ENCODE results near the gene TARS2. TPM values are rescaled to one million over a fixed set of nuclear protein-coding genes. Genes with fewer than 3 reads are reported as not detected.

The TARS2 gene
- total RNA-seq, 2 donors from 2014 or later: 17.4 to 30.2 TPM

GRCh38 chr1:150554086-150554452 is 66.8 kb downstream of the TARS2 start:
- no peak for DNase-seq (ENCODE audit: low spot score)
- 86% methylated on average over 8 of the region's 8 CpGs for WGBS
- no peak for TF ChIP-seq POLR2A (IDR thresholded peaks at IDR 0.05)
- TF ChIP-seq POLR2AphosphoS5 (IDR thresholded peaks at IDR 0.05): no peak
- no peak for TF ChIP-seq CTCF (IDR thresholded peaks at IDR 0.05)
- no peaks in the 10 kb centered on the region for H3K4me1 ChIP-seq (replicated peaks)
- no peaks in the 10 kb centered on the region for H3K27me3 ChIP-seq (replicated peaks; ENCODE audit: insufficient read depth)
- H3K36me3 ChIP-seq: no peaks in the 10 kb centered on the region
- H3K4me3 ChIP-seq: no peak overlapping the region
- intact Hi-C loops (cut with DNase I): loop anchor here (5.0 to 10.0 kb wide), 2 partner anchors 87 to 189 kb away; partner anchors contain the start of gene RPRD2
- H3K27ac ChIP-seq: no peak overlapping the region
- no peaks in the 10 kb centered on the region for H3K9me3 ChIP-seq

GRCh38 chr1:150555198-150555970 is 68.2 kb downstream of the TARS2 start:
- no peak for DNase-seq (ENCODE audit: low spot score)

GRCh38 chr1:150555971-150556865 is 69.0 kb downstream of the TARS2 start:
- Histone ChIP-seq H3K4me3 (no peak overlapping the region), H3K9me3 (no peaks in the 10 kb centered on the region), H3K27me3 (replicated peaks; ENCODE audit: insufficient read depth) (no peaks in the 10 kb centered on the region), H3K27ac (no peak overlapping the region), H3K36me3 (no peaks in the 10 kb centered on the region), H3K4me1 (replicated peaks) (peaks cover 7% of the 10 kb centered on the region)
- intact Hi-C loops (cut with DNase I): loop anchor here (10.0 kb wide), 1 partner anchor 191 kb away; the partner anchor contains the start of gene RPRD2
- TF ChIP-seq CTCF (IDR thresholded peaks at IDR 0.05) (no peak), POLR2A (IDR thresholded peaks at IDR 0.05) (no peak), POLR2AphosphoS5 (IDR thresholded peaks at IDR 0.05) (no peak)
- WGBS: 76% methylated on average over 26 of the region's 26 CpGs
- no peak for DNase-seq (ENCODE audit: low spot score)

More at GRCh38 chr1:150555198-150555970, 68.2 kb downstream of the TARS2 start:
- WGBS: 90% methylated on average over 19 of the region's 19 CpGs
- TF ChIP-seq POLR2A (IDR thresholded peaks at IDR 0.05) (no peak), CTCF (IDR thresholded peaks at IDR 0.05) (no peak), POLR2AphosphoS5 (IDR thresholded peaks at IDR 0.05) (no peak)
- Histone ChIP-seq H3K36me3 (no peaks in the 10 kb centered on the region), H3K9me3 (no peaks in the 10 kb centered on the region), H3K27me3 (replicated peaks; ENCODE audit: insufficient read depth) (no peaks in the 10 kb centered on the region), H3K4me3 (no peak overlapping the region), H3K27ac (no peak overlapping the region), H3K4me1 (replicated peaks) (peaks cover 5% of the 10 kb centered on the region)
- intact Hi-C loops (cut with DNase I): loop anchor here (10.0 kb wide), 1 partner anchor 191 kb away; the partner anchor contains the start of gene RPRD2

GRCh38 chr1:150557065-150557600 is 69.9 kb downstream of the TARS2 start:
- no peaks in the 10 kb centered on the region for H3K36me3 ChIP-seq
- H3K27ac ChIP-seq: no peak overlapping the region
- WGBS: 89% methylated on average over 23 of the region's 26 CpGs
- TF ChIP-seq CTCF (IDR thresholded peaks at IDR 0.05): no peak
- no peak for TF ChIP-seq POLR2A (IDR thresholded peaks at IDR 0.05)
- no peak for TF ChIP-seq POLR2AphosphoS5 (IDR thresholded peaks at IDR 0.05)
- no peaks in the 10 kb centered on the region for H3K27me3 ChIP-seq (replicated peaks; ENCODE audit: insufficient read depth)
- H3K4me1 ChIP-seq (replicated peaks): peaks cover 7% of the 10 kb centered on the region
- intact Hi-C loops (cut with DNase I): loop anchor here (10.0 kb wide), 1 partner anchor 192 kb away; the partner anchor contains the start of gene RPRD2
- H3K4me3 ChIP-seq: no peak overlapping the region
- H3K9me3 ChIP-seq: no peaks in the 10 kb centered on the region
- DNase-seq (ENCODE audit: low spot score): no peak

Small RNA genes lying within 50 kb of the gene (microRNA-seq; reads per million reads assigned to microRNA genes)
- gene MIR4257 (not detected), gene MIR6878 (not detected)

Small RNA genes lying within 50 kb of the gene (small RNA-seq; reads per million reads assigned to genes)
- gene MIR4257: 0 reads per million in 2 donors

Other genes starting within 250 kb of the TARS2 start
- gene CA14, start 229.6 kb upstream of the TARS2 start, total RNA-seq: 1 to 10 TPM in 1 of 2 donors, under 1 TPM in 1; 0.36 to 3.3 TPM
- 100 to 1,000 TPM; 122 to 130 TPM for gene APH1A, start 218.4 kb upstream of the TARS2 start, total RNA-seq
- gene C1orf54, start 214.6 kb upstream of the TARS2 start, total RNA-seq: 1 to 10 TPM; 1.4 to 8.2 TPM
- gene CIART, start 204.9 kb upstream of the TARS2 start, total RNA-seq: 10 to 100 TPM in 1 of 2 donors, 1 to 10 TPM in 1; 6.9 to 10.1 TPM
- gene MRPS21, start 193.6 kb upstream of the TARS2 start, total RNA-seq: 10 to 100 TPM; 40.1 to 49.0 TPM
- gene PRPF3, start 165.9 kb upstream of the TARS2 start, total RNA-seq: 10 to 100 TPM; 41.1 to 61.8 TPM
- gene RPRD2, start 123.3 kb upstream of the TARS2 start, total RNA-seq: 10 to 100 TPM; 20.6 to 31.4 TPM
- 10 to 100 TPM in 1 of 2 donors, 1 to 10 TPM in 1; 4.7 to 12.3 TPM for gene ECM1, start 20.7 kb downstream of the TARS2 start, total RNA-seq
- not detected for gene FALEC, start 28.3 kb downstream of the TARS2 start, total RNA-seq
- 1 to 10 TPM; 3.7 to 9.7 TPM for gene ADAMTSL4, start 62.0 kb downstream of the TARS2 start, total RNA-seq
- 100 to 1,000 TPM; 161 to 168 TPM for gene MCL1, start 92.2 kb downstream of the TARS2 start, total RNA-seq
- gene ENSA, start 142.2 kb downstream of the TARS2 start, total RNA-seq: 100 to 1,000 TPM; 133 to 201 TPM
- 10 to 100 TPM; 25.0 to 39.8 TPM for gene GOLPH3L, start 209.7 kb downstream of the TARS2 start, total RNA-seq
- 10 to 100 TPM in 1 of 2 donors, not detected in 1; 16.5 TPM for gene HORMAD1, start 233.5 kb downstream of the TARS2 start, total RNA-seq